H1 (cell line): Measurements from ENCODE around the gene ZNF521. TPM values are rescaled to one million over a fixed set of nuclear protein-coding genes. Genes with fewer than 3 reads are reported as not detected.

Experiments
- CTCF ChIA-PET: fragments of 300-600 bp; sonication (Branson Sonifier 250); formaldehyde crosslinking; loops from one replicate; lab custom pipeline; 2021; ENCODE audit not compliant: partially characterized antibody; lab: Charles Lee
- POLR2A ChIA-PET: fragments of 300-600 bp; sonication (Branson Sonifier 250); formaldehyde crosslinking; loops from one replicate; lab custom pipeline; 2021; ENCODE audit warnings: inconsistent platforms; ENCODE audit not compliant: partially characterized antibody; lab: Charles Lee
- DNase-seq, 2 experiments: peaks; one replicate each; pipeline versions ENCODE4 v3.0.0 to v3.0.0-alpha.2; 2010 to 2022; ENCODE audit warnings: low spot score in 2 of 2, low read depth in 1 of 2, mixed read lengths in 1 of 2
- FAIRE-seq: peaks from 2 replicates; lab custom pipeline; 2011; peaks lifted over from hg19 to GRCh38; lab: Jason Lieb, UNC
- H2AFZ ChIP-seq: 2 replicates; pipeline ENCODE4 v1.8.1; 2012; ENCODE audit warnings: low read length, inconsistent platforms
- H2AK5ac ChIP-seq: 2 replicates; pipeline ENCODE4 v1.6.1; 2013; ENCODE audit warnings: low read depth, low read length
- H2BK120ac ChIP-seq: replicated peaks from 2 replicates; pipeline ENCODE3; 2013; ENCODE audit warnings: low read depth, low read length, inconsistent platforms
- H2BK12ac ChIP-seq: 2 replicates; pipeline ENCODE4 v1.6.1; 2013; ENCODE audit warnings: low read depth, low read length
- H2BK15ac ChIP-seq: 2 replicates; pipeline ENCODE4 v1.6.1; 2013; ENCODE audit warnings: low read length
- H2BK20ac ChIP-seq: 2 replicates; pipeline ENCODE4 v1.6.1; 2013; ENCODE audit warnings: low read length
- H2BK5ac ChIP-seq: 2 replicates; pipeline ENCODE4 v1.6.1; 2013; ENCODE audit warnings: low read depth, low read length
- H3K14ac ChIP-seq: 2 replicates; pipeline ENCODE4 v1.6.1; 2013; ENCODE audit warnings: inconsistent platforms; ENCODE audit not compliant: insufficient read length
- H3K18ac ChIP-seq: 2 replicates; pipeline ENCODE4 v1.6.1; 2013; ENCODE audit warnings: low read length; ENCODE audit errors: extremely low read depth
- H3K23ac ChIP-seq: 2 replicates; pipeline ENCODE4 v1.6.1; 2013; ENCODE audit warnings: inconsistent platforms; ENCODE audit not compliant: insufficient read length
- H3K23me2 ChIP-seq: 2 replicates; pipeline ENCODE4 v1.6.1; 2013; ENCODE audit warnings: low read depth, low read length
- H3K27ac ChIP-seq: 2 replicates; pipeline ENCODE4 v1.6.1; 2011; ENCODE audit warnings: low read depth, low read length, inconsistent platforms
- H3K27me3 ChIP-seq, 4 experiments: replicated peaks in 1 of 4; 1 replicate in 1 of 4; 2 replicates in 3 of 4; pipeline versions ENCODE4 v1.6.1 to v1.8.1; 2011 to 2013; ENCODE audit warnings: low read length in 3 of 4, mild to moderate bottlenecking in 3 of 4, inconsistent platforms in 2 of 4, mixed read lengths in 2 of 4, moderate library complexity in 1 of 4; ENCODE audit not compliant: control insufficient read depth in 3 of 4, insufficient read depth in 3 of 4; ENCODE audit errors: extremely low read depth in 1 of 4
- H3K36me3 ChIP-seq, 4 experiments: 2 replicates each; pipeline versions ENCODE4 v1.6.1 to v1.8.1; 2011 to 2013; ENCODE audit warnings: mild to moderate bottlenecking in 4 of 4, low read length in 3 of 4, moderate library complexity in 2 of 4, control low read depth in 1 of 4, inconsistent platforms in 1 of 4; ENCODE audit not compliant: insufficient read depth in 4 of 4, control insufficient read depth in 2 of 4
- H3K4ac ChIP-seq: replicated peaks from 2 replicates; pipeline ENCODE3; 2013; ENCODE audit warnings: low read length, low read depth, mixed read lengths, inconsistent platforms; ENCODE audit not compliant: insufficient read length
- H3K4me1 ChIP-seq, 4 experiments: replicated peaks in 1 of 4; 1 replicate in 1 of 4; 2 replicates in 3 of 4; pipeline versions ENCODE4 v1.6.1 to v1.8.1; 2011 to 2013; ENCODE audit warnings: low read length in 3 of 4, inconsistent platforms in 2 of 4, mixed read lengths in 1 of 4; ENCODE audit not compliant: insufficient read depth in 4 of 4, control insufficient read depth in 3 of 4
- H3K4me2 ChIP-seq, 2 experiments: 2 replicates each; pipeline versions ENCODE4 v1.6.1 to v1.8.1; 2011 to 2013; ENCODE audit warnings: low read depth in 2 of 2, low read length in 2 of 2, control low read depth in 1 of 2, inconsistent platforms in 1 of 2, mild to moderate bottlenecking in 1 of 2; ENCODE audit not compliant: insufficient read depth in 1 of 2
- H3K4me3 ChIP-seq, 4 experiments: fragments of 200-600, 300-600 bp in 1 of 4; sonication (generic), shearing (Covaris generic), sonication (Bioruptor Twin) in 1 of 4; 2 replicates each; pipeline versions ENCODE4 v1.5.1 to v1.8.1; 2011 to 2016; ENCODE audit warnings: low read length in 4 of 4, low read depth in 3 of 4, control low read depth in 2 of 4, inconsistent platforms in 2 of 4, mild to moderate bottlenecking in 2 of 4, mixed read lengths in 1 of 4, moderate library complexity in 1 of 4; ENCODE audit not compliant: insufficient read depth in 2 of 4; ENCODE audit errors: extremely low read depth in 1 of 4
- H3K56ac ChIP-seq: replicated peaks from 2 replicates; pipeline ENCODE3; 2013; ENCODE audit warnings: low read depth, mild to moderate bottlenecking, mixed read lengths, low read length, inconsistent platforms; ENCODE audit not compliant: insufficient read length
- H3K79me1 ChIP-seq: 2 replicates; pipeline ENCODE4 v1.6.1; 2013; ENCODE audit warnings: low read depth, low read length, control low read depth
- H3K79me2 ChIP-seq, 2 experiments: 2 replicates each; pipeline versions ENCODE4 v1.6.1 to v1.8.1; 2012 to 2013; ENCODE audit warnings: low read length in 2 of 2, mild to moderate bottlenecking in 2 of 2, inconsistent platforms in 1 of 2; ENCODE audit not compliant: insufficient read depth in 2 of 2, control insufficient read depth in 1 of 2
- H3K9ac ChIP-seq, 4 experiments: replicated peaks in 1 of 4; 1 replicate in 1 of 4; 2 replicates in 3 of 4; pipeline versions ENCODE4 v1.6.1 to v1.8.1; 2011 to 2013; ENCODE audit warnings: low read depth in 3 of 4, low read length in 3 of 4, control low read depth in 2 of 4, mild to moderate bottlenecking in 2 of 4, moderate library complexity in 2 of 4, inconsistent platforms in 1 of 4; ENCODE audit errors: extremely low read depth in 1 of 4
- H3K9me3 ChIP-seq, 2 experiments: 2 replicates each; pipeline versions ENCODE4 v1.6.1 to v1.8.1; 2012 to 2013; ENCODE audit warnings: mild to moderate bottlenecking in 2 of 2, moderate library complexity in 2 of 2, control low read depth in 1 of 2, inconsistent platforms in 1 of 2, low read depth in 1 of 2, low read length in 1 of 2, mixed read lengths in 1 of 2; ENCODE audit not compliant: insufficient read depth in 2 of 2
- H4K20me1 ChIP-seq, 2 experiments: replicated peaks in 1 of 2; 2 replicates each; pipeline versions ENCODE3 to v1.8.1; 2011 to 2013; ENCODE audit warnings: inconsistent platforms in 2 of 2, low read length in 2 of 2, mild to moderate bottlenecking in 1 of 2; ENCODE audit not compliant: insufficient read depth in 2 of 2, control insufficient read depth in 1 of 2
- H4K5ac ChIP-seq: 2 replicates; pipeline ENCODE4 v1.6.1; 2013; ENCODE audit warnings: low read length, low read depth, mixed read lengths, inconsistent platforms; ENCODE audit not compliant: insufficient read length
- H4K8ac ChIP-seq: 2 replicates; pipeline ENCODE4 v1.8.0; 2013; ENCODE audit warnings: mild to moderate bottlenecking, moderate library complexity, low read length, inconsistent platforms; ENCODE audit not compliant: insufficient read depth; ENCODE audit errors: extremely low read depth
- H4K91ac ChIP-seq: replicated peaks from 2 replicates; pipeline ENCODE3; 2013; ENCODE audit warnings: low read length, mixed read lengths, inconsistent platforms; ENCODE audit not compliant: insufficient read length
- ATF3 ChIP-seq: IDR thresholded peaks from 2 replicates; pipeline ENCODE4 v1.6.1; 2011; ENCODE audit warnings: low read depth, mild to moderate bottlenecking, low read length; ENCODE audit not compliant: insufficient read depth
- CREB1 ChIP-seq: IDR thresholded peaks from 2 replicates; pipeline ENCODE4 v1.6.1; 2012; ENCODE audit warnings: inconsistent platforms
- EP300 ChIP-seq, 2 experiments: IDR thresholded peaks; 1 replicate in 1 of 2; 2 replicates in 1 of 2; pipeline ENCODE4 v1.6.1; 2011 to 2012; ENCODE audit warnings: low read depth in 2 of 2, low read length in 2 of 2, mild to moderate bottlenecking in 2 of 2, borderline replicate concordance in 1 of 2, inconsistent platforms in 1 of 2, moderate library complexity in 1 of 2
- GABPA ChIP-seq: IDR thresholded peaks from 2 replicates; pipeline ENCODE4 v1.6.1; 2011; ENCODE audit warnings: mild to moderate bottlenecking, low read length, moderate library complexity, borderline replicate concordance; ENCODE audit not compliant: insufficient read depth
- HDAC2 ChIP-seq, 2 experiments: fragments of 300-600 bp in 1 of 2; sonication (generic) in 1 of 2; IDR thresholded peaks; 2 replicates each; pipeline ENCODE4 v1.6.1; 2011 to 2012; ENCODE audit warnings: low read depth in 2 of 2, low read length in 2 of 2, mild to moderate bottlenecking in 2 of 2, moderate library complexity in 2 of 2, borderline replicate concordance in 1 of 2, inconsistent platforms in 1 of 2
- MAFK ChIP-seq: IDR thresholded peaks from 2 replicates; pipeline ENCODE4 v1.6.1; 2012; ENCODE audit warnings: low read depth, mild to moderate bottlenecking, improper control_type of control experiment, low read length
- POLR2AphosphoS5 ChIP-seq: IDR thresholded peaks from 2 replicates; pipeline ENCODE4 v1.6.1; 2011; ENCODE audit warnings: low read depth, low read length
- POU5F1 ChIP-seq: IDR thresholded peaks from 2 replicates; pipeline ENCODE4 v1.6.1; 2011; ENCODE audit warnings: low read depth, mild to moderate bottlenecking, low read length, moderate library complexity
- RFX5 ChIP-seq: IDR thresholded peaks from 2 replicates; pipeline ENCODE4 v1.6.1; 2011; ENCODE audit warnings: low read depth, low read length, improper control_type of control experiment, borderline replicate concordance
- SAP30 ChIP-seq: fragments of 300-600 bp; sonication (generic); IDR thresholded peaks from 2 replicates; pipeline ENCODE4 v1.7.1; 2012; ENCODE audit warnings: low read length, moderate library complexity, mild to moderate bottlenecking, inconsistent platforms; ENCODE audit not compliant: insufficient read depth, insufficient replicate concordance
- SP2 ChIP-seq: IDR thresholded peaks from 2 replicates; pipeline ENCODE4 v1.6.1; 2012; ENCODE audit warnings: mild to moderate bottlenecking, low read length, inconsistent platforms
- SRF ChIP-seq: IDR thresholded peaks from 2 replicates; pipeline ENCODE4 v1.6.1; 2011; ENCODE audit warnings: mild to moderate bottlenecking, low read depth, low read length, moderate library complexity
- SUZ12 ChIP-seq: fragments of 200-600 bp; sonication (generic); IDR thresholded peaks from 2 replicates; pipeline ENCODE4 v1.6.1; 2012; ENCODE audit warnings: mild to moderate bottlenecking, inconsistent platforms, low read length, moderate library complexity, mixed read lengths
- TBP ChIP-seq: IDR thresholded peaks from 2 replicates; pipeline ENCODE4 v1.6.1; 2011; ENCODE audit warnings: low read depth, low read length, improper control_type of control experiment
- WGBS, 2 experiments: shearing (Covaris generic) in 1 of 2; methylation state at CpG; one replicate each; pipeline versions ENCODE4 v1.1.6 to v1.1.7; 2013 to 2015; ENCODE audit warnings: low lambda C conversion rate in 2 of 2, mixed read lengths in 2 of 2, inconsistent platforms in 1 of 2, low coverage in 1 of 2, missing lambda C conversion rate in 1 of 2; ENCODE audit not compliant: insufficient replicate concordance in 2 of 2, insufficient coverage in 1 of 2, insufficient read length in 1 of 2; ENCODE audit errors: extremely low coverage in 1 of 2, missing lambda C conversion rate in 1 of 2; 5-methylcytosine and 5-hydroxymethylcytosine counted together
- polyA plus RNA-seq, 7 experiments: library from polyadenylated mRNA; depleted of rRNA in 3 of 7; stranded (reverse) in 5 of 7; unstranded in 2 of 7; fragments of >200 nt in 5 of 7; fragments of 200-250 nt in 2 of 7; gene quantifications; 1 replicate in 5 of 7; 2 replicates in 1 of 7; 4 replicates in 1 of 7; pipeline versions ENCODE4 v1.2.1 to v1.2.3, GENCODE V29; 2011 to 2013; ENCODE audit warnings: missing spikeins in 2 of 7, mixed read lengths in 2 of 7
- total RNA-seq: library from RNA; stranded (reverse); fragmentation: NEBNext Ultra II Directional; extraction: Animal tissue kit (Norgen Biotek cat#: 25700); gene quantifications from 2 replicates; pipeline ENCODE4 v1.2.1, GENCODE V29; 2021

The ZNF521 gene
- total and polyA plus RNA-seq, 2 of the 8 experiments (the other 6 are each of a cell fraction or from before 2014, with no cell fraction given) = 9.5 to 15.8 TPM

GRCh38 chr18:25140962-25141308 is 211.0 kb downstream of the ZNF521 start:
- H2BK15ac ChIP-seq = no peak overlapping the region
- no peak overlapping the region for H3K4ac ChIP-seq
- no peak overlapping the region for H4K8ac ChIP-seq
- no peaks in the 10 kb centered on the region for H3K9me3 ChIP-seq
- H3K36me3 ChIP-seq = no peaks in the 10 kb centered on the region
- no peak for FAIRE-seq
- H4K5ac ChIP-seq = no peak overlapping the region
- no peaks in the 10 kb centered on the region for H4K20me1 ChIP-seq
- 82% methylated on average over 4 of the region's 4 CpGs; no CpG with 5 or more reads in 1 of the 2 experiments for WGBS, 2 experiments
- H3K18ac ChIP-seq = no peak overlapping the region
- no peaks in the 10 kb centered on the region for H3K27me3 ChIP-seq
- peaks cover 0 to 3% (median 0%) of the 10 kb centered on the region in 4 experiments; a peak in 1 of 7 replicates for H3K4me1 ChIP-seq
- no peak overlapping the region for H3K14ac ChIP-seq
- no peak overlapping the region for H3K27ac ChIP-seq
- DNase-seq = no peak
- no peak overlapping the region for H3K56ac ChIP-seq
- H3K4me3 ChIP-seq = no peak overlapping the region
- no peak overlapping the region for H2BK5ac ChIP-seq
- no peaks in the 10 kb centered on the region for H3K23me2 ChIP-seq
- H2AFZ ChIP-seq = no peak overlapping the region
- no peak overlapping the region for H2AK5ac ChIP-seq
- no peak overlapping the region for H3K23ac ChIP-seq
- H3K9ac ChIP-seq = no peak overlapping the region
- ChIA-PET CTCF (interaction anchor here (0.8 to 1.3 kb wide), 2 partner anchors 50 to 595 kb away, joined by 3 to 4 read pairs; no protein-coding TSS in a partner anchor), POLR2A (interaction anchor here (0.5 kb wide), 1 partner anchor 43 kb away, joined by 3 read pairs; no protein-coding TSS in a partner anchor)
- H3K79me2 ChIP-seq = no peaks in the 10 kb centered on the region
- H4K91ac ChIP-seq = no peak overlapping the region
- H2BK20ac ChIP-seq = no peak overlapping the region
- no peak overlapping the region for H3K4me2 ChIP-seq
- H3K79me1 ChIP-seq = 0 out of 2 replicates have a peak, but pooled peaks cover 2% of the 10 kb centered on the region
- H2BK120ac ChIP-seq = no peak overlapping the region
- no peak overlapping the region for H2BK12ac ChIP-seq
- TF ChIP-seq CREB1 (no peak), MAFK (no peak), SAP30 (no peak), ATF3 (no peak), TBP (no peak), SUZ12 (no peak), SP2 (no peak), GABPA (no peak), SRF (no peak), POLR2AphosphoS5 (no peak), POU5F1 (no peak), HDAC2 (IDR thresholded peaks at IDR 0.05; ENCODE audit: borderline replicate concordance in 1 of 2, low read depth in 2 of 2, low read length in 2 of 2) (no peak), RFX5 (no peak), EP300 (IDR thresholded peaks at IDR 0.05; ENCODE audit: borderline replicate concordance in 1 of 2, low read depth in 2 of 2, low read length in 2 of 2) (no peak)
